Measurements from ENCODE around the gene FUT9. TPM values are rescaled to one million over a fixed set of nuclear protein-coding genes. Genes with fewer than 3 reads are reported as not detected.
A peak's percentile ranks its signal among the peaks of the same experiment; 100 is the strongest.

FUT9 gene
- total RNA-seq (2014; rRNA removed; shearing (Covaris generic); ENCODE audit: low replicate concordance): not detected in 2 replicates

DNA sequence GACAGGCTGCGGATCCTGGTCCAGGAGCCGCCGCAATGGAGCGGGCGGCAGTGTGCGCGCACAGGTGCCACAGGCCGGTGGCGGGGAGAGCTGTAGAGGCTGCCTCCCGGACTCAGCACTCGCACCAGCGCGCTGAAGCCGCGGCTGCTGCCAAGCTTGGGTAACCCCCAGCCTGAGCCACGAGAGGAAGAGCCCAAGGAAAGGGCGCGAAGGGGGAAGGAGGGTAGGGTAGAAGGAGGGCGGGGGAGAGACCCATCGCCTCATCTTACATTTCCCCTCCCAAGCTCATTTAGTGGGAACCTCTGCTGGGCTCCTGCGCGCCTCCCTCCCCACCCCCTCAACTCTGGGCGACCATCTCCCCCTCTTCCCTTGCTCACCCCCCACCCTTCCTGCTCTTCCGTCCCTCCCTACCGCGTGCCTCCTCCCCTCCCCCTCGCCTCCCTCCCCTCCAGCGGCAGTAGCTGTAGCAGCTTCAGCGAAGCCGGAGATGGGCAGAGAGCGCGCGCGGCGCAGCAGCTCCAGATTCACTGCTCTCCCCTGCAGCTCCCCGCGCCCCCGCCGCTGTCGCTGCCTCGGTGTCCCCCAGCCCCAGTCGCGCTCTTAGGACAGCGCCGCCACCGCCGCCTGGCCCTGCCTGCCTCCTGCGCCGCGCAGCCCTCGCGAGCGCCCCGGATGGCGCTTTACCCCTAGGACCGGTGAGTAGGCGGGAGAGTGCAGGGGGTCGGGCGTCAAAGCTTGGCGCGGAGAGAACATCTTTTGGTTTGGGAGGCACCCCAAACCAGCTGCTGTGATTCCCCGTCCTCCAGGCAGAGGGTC is at the start of gene FUT9:
FUT9 (plus strand) TSS at position 457 of the 816 bp plus-strand sequence. CDS start 187,182 bp downstream, outside the sequence.
- peak within 1 kb of the TSS; percentile 11 for H3K4me3 ChIP-seq
- no peaks in the 10 kb centered on the region for H3K27me3 ChIP-seq
- no peaks in the 10 kb centered on the region for H3K36me3 ChIP-seq
- H3K9me3 ChIP-seq: no peaks in the 10 kb centered on the region
- DNase-seq: peak; percentile 23

DNA sequence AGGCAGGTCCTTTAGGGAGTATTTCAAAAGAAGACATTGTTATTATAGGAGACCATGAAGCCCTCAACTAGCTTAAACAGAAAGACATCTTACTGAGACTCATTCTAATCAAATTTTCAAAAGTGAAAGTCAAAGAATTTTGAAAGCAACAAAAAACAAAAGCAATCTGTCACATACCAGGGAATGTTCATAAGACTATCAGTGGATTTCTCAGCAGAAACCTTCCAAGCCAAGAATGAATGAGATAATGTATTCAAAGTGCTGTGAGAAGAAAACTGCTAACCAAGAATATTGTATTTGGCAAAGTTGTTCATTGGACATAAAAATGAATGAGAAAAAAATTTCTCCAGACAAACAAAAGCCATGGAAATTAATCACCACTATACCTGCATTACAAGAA is 48.2 kb upstream of the FUT9 start:
- no peak for DNase-seq

GRCh38 chr6:95973976-95974375 is 41.8 kb upstream of the FUT9 start:
- Histone ChIP-seq H3K9me3 (no peaks in the 10 kb centered on the region; the same call in 1 of the 2 replicates), H3K36me3 (no peaks in the 10 kb centered on the region), H3K27me3 (no peaks in the 10 kb centered on the region), H3K4me3 (no peak overlapping the region)
- no peak for DNase-seq

More for the DNA sequence above, 48.2 kb upstream of the FUT9 start:
- Histone ChIP-seq H3K9me3 (peaks cover 5% of the 10 kb centered on the region; the same call in 1 of the 2 replicates), H3K36me3 (no peaks in the 10 kb centered on the region), H3K27me3 (no peaks in the 10 kb centered on the region), H3K4me3 (no peak overlapping the region)

- no peak overlapping the region for H3K4me3 ChIP-seq
- DNase-seq: no peak
Observed at GRCh38 chr6:95978230-95978629, 37.5 kb upstream of the FUT9 start.

GRCh38 chr6:95991906-95992305 is 23.9 kb upstream of the FUT9 start:
- Histone ChIP-seq H3K36me3 (no peaks in the 10 kb centered on the region), H3K4me3 (no peak overlapping the region), H3K27me3 (no peaks in the 10 kb centered on the region), H3K9me3 (no peaks in the 10 kb centered on the region; the same call in 1 of the 2 replicates)
- DNase-seq: no peak

More at GRCh38 chr6:95978230-95978629, 37.5 kb upstream of the FUT9 start:
- Histone ChIP-seq H3K27me3 (no peaks in the 10 kb centered on the region), H3K9me3 (peaks cover 2% of the 10 kb centered on the region; the same call in 1 of the 2 replicates), H3K36me3 (no peaks in the 10 kb centered on the region)

DNA sequence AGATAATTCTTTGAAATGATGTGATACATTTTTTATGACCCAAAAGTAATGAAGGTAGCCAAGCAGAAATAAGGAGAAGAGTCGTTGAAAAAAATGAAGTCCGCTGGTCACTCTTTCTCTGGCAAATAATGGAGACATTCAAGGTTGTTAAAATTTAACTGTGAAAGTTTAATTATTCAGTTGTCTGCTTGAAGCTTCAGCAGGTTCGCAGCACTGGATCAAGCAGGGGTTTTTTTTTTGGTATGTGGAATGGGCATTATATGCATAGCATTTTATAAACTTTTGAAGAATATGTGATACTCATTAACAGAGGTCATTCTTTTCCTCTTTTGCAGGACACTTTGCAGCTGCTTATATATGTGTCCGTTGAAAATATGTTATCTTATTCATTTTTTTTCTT is 21.6 kb upstream of the FUT9 start:
- peaks cover under 1% of the 10 kb centered on the region; the same call in 1 of the 2 replicates for H3K9me3 ChIP-seq
- H3K27me3 ChIP-seq: no peaks in the 10 kb centered on the region
- no peak for DNase-seq

DNA sequence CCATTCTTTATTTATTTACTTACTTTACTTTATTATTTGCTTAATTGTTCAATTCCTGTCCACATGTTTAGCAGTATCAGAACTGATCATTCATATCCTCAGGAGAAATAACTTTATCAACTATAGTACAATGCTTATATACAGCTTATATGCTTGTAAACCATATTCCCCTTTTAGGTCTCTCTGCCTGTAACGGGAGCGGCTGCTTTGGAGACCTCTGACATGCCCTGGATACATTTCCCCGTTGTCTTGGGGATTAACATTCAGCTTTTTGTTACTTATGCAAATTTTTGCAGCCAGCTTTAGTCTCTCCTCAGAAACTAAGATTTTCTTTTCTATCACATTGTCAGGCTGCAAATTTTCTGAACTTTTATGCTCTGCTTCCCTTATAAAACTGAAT is 17.6 kb upstream of the FUT9 start:
- Histone ChIP-seq H3K27me3 (no peaks in the 10 kb centered on the region), H3K9me3 (0 out of 2 replicates have a peak, but pooled peaks cover 2% of the 10 kb centered on the region), H3K36me3 (no peaks in the 10 kb centered on the region), H3K4me3 (no peak overlapping the region)
- DNase-seq: no peak

More for the DNA sequence above, 21.6 kb upstream of the FUT9 start:
- Histone ChIP-seq H3K4me3 (no peak overlapping the region), H3K36me3 (no peaks in the 10 kb centered on the region)

- no peak for DNase-seq
- Histone ChIP-seq H3K9me3 (0 out of 2 replicates have a peak, but pooled peaks cover 2% of the 10 kb centered on the region), H3K36me3 (no peaks in the 10 kb centered on the region), H3K27me3 (no peaks in the 10 kb centered on the region), H3K4me3 (no peak overlapping the region)
Observed at GRCh38 chr6:96001891-96002575, 13.7 kb upstream of the FUT9 start.

DNA sequence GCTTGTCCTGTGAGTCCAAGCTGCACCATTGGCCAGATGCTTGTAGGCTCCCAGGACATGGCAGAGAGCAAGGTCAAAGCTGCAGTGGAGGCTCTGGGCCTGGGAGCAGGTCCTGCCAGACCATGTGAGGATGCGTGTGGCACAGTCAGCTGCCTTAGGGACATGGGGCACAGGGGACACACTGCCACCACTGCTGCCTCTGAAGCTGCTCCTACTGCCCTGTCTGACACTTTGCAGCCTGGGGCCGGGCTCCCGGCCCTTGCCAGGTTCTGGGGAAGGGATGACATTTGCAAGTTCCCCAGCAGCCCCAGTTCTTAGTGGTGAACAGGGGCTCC is 13.2 kb upstream of the FUT9 start:
- Histone ChIP-seq H3K9me3 (0 out of 2 replicates have a peak, but pooled peaks cover 2% of the 10 kb centered on the region), H3K36me3 (no peaks in the 10 kb centered on the region), H3K4me3 (no peak overlapping the region), H3K27me3 (no peaks in the 10 kb centered on the region)
- DNase-seq: no peak

GRCh38 chr6:96002912-96003311 is 12.9 kb upstream of the FUT9 start:
- DNase-seq: no peak
- Histone ChIP-seq H3K4me3 (no peak overlapping the region), H3K27me3 (no peaks in the 10 kb centered on the region), H3K9me3 (0 out of 2 replicates have a peak, but pooled peaks cover 2% of the 10 kb centered on the region), H3K36me3 (no peaks in the 10 kb centered on the region)

- no peak for DNase-seq
- H3K36me3 ChIP-seq: no peaks in the 10 kb centered on the region
- no peak overlapping the region for H3K4me3 ChIP-seq
- no peaks in the 10 kb centered on the region for H3K27me3 ChIP-seq
- H3K9me3 ChIP-seq: no peaks in the 10 kb centered on the region
Observed at GRCh38 chr6:96007663-96008062, 8.1 kb upstream of the FUT9 start.

- Histone ChIP-seq H3K27me3 (no peaks in the 10 kb centered on the region), H3K36me3 (no peaks in the 10 kb centered on the region), H3K4me3 (no peak overlapping the region), H3K9me3 (no peaks in the 10 kb centered on the region)
- no peak for DNase-seq
Observed at GRCh38 chr6:96013531-96013930, 2.2 kb upstream of the FUT9 start.

GRCh38 chr6:96014846-96015517 is 792 bp upstream of the FUT9 start:
- Histone ChIP-seq H3K4me3 (peak overlapping the region; percentile 11; the same call in 1 of the 2 replicates), H3K36me3 (no peaks in the 10 kb centered on the region), H3K27me3 (no peaks in the 10 kb centered on the region), H3K9me3 (no peaks in the 10 kb centered on the region)
- DNase-seq: no peak

DNA sequence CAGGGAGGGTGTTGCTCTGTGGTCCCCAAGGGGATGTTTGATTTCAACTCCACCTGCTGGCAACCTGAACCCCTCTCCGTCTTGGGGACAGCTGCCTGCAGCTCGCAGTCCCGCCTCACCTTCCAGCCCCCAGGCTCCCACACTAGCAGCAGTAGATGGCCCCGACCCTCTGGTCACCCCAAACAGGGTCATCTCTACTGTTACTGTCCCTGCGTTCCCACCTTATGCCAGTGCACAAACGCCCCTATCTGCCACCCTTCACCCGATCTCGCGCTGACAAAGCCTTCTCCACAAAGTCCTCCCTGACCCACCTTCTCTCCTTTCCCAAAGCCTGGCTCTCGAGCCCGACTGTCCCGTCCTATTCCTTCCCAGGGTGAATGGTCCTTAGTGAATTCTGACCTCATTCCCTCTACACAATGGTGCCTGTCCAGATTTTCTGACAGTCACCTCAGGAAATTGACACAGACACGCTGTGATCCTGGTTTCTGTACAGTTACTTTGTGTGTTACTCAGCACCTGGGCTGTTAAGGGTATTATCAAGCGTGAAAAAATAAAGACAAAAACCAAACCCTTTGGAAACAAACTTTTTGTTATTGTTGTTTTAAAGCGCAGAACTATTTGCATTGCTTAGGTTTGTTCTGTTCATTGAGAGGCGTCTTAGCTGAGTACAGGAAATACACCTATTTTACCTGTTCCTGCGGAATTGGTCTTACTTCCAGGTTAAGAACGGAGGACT is 728 bp downstream of the FUT9 start:
- Histone ChIP-seq H3K36me3 (no peaks in the 10 kb centered on the region), H3K27me3 (no peaks in the 10 kb centered on the region)
- DNase-seq: no peak

DNA sequence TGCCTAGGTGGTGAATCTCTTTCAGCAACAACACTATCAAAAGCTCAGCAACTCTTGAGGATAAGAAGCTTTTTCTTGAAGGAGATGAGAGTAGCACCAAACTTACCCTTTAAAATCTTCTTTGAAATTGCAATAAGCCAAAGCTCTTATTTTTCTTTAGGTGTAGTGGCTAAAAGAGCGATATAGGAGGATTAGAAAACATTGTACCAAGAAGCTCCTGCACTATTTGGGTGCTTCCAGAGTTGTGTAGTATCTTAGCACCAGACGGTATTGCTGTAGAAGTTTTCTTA is 1.2 kb downstream of the FUT9 start:
- Histone ChIP-seq H3K27me3 (no peaks in the 10 kb centered on the region), H3K9me3 (no peaks in the 10 kb centered on the region), H3K36me3 (no peaks in the 10 kb centered on the region), H3K4me3 (no peak overlapping the region)
- no peak for DNase-seq

More for the DNA sequence above, 728 bp downstream of the FUT9 start:
- no peaks in the 10 kb centered on the region for H3K9me3 ChIP-seq
- H3K4me3 ChIP-seq: no peak overlapping the region

DNA sequence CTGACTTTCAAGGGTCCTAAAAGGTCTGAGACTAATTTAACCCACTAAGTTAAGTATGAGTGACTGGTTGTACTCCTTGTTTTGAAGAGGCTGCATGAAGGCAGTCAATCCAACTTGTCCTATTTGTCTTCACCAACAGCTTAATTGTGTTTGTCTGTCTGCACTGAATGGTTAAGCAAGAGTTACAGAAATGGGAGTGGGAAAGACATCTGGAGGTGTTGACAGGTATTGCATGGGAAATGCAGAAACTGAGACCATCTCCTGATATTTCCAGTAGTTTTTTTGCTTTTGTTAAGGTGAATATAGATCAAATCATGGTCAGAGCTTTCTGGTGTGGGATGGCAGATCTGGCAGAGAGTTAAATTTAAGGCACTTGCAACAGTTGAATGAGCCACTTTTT is 6.5 kb downstream of the FUT9 start:
- H3K9me3 ChIP-seq: no peaks in the 10 kb centered on the region
- H3K36me3 ChIP-seq: no peaks in the 10 kb centered on the region
- no peak overlapping the region for H3K4me3 ChIP-seq
- H3K27me3 ChIP-seq: no peaks in the 10 kb centered on the region
- no peak for DNase-seq
